ENCODE data around the gene COL5A1.

Gene COL5A1

DNA sequence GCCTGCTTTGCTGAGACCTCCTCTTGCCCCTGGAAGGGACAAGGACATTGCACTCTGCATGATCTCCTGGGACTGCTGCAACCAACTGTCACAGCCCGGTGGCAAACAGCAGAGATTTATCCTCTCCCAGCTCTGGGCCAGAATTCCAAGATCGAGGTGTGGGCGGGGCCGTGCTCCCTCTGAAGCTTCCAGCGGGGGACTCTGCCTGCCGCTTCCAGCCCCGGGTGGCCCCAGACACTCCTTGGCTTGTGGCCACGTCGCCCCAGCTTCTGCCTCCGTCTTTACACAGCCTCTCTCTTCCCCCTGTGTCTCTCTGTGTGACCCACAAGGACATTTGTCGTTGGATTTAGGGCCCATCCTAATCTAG, 67.1 kb downstream of the COL5A1 start:
- Histone ChIP-seq H3K4me1 (ENCODE audit: insufficient read depth, low read length, severe bottlenecking) (no peaks in the 10 kb centered on the region), H3K9ac (ENCODE audit: low read length) (no peak overlapping the region), H3K4me2 (ENCODE audit: low read length) (no peak overlapping the region), H3K9me3 (ENCODE audit: low read length) (no peaks in the 10 kb centered on the region), H3K27ac (ENCODE audit: low read depth, low read length, poor library complexity, severe bottlenecking) (no peak overlapping the region), H3K27me3 (ENCODE audit: insufficient read depth, low read length) (no peaks in the 10 kb centered on the region), H3K9me2 (ENCODE audit: low read depth, low read length) (no peaks in the 10 kb centered on the region), H3K79me2 (ENCODE audit: insufficient read depth, low read length) (no peaks in the 10 kb centered on the region), H3K4me3 (ENCODE audit: low read depth, low read length, poor library complexity, severe bottlenecking) (no peak overlapping the region), H4K20me1 (ENCODE audit: insufficient read depth, low read length) (no peaks in the 10 kb centered on the region), H2AFZ (ENCODE audit: low read length) (no peak overlapping the region), H3F3A (ENCODE audit: insufficient read depth, low read length) (no peaks in the 10 kb centered on the region), H3K36me3 (ENCODE audit: insufficient read depth, low read length) (no peaks in the 10 kb centered on the region)
- no peak for TF ChIP-seq EZH2 (IDR thresholded peaks at IDR 0.05; ENCODE audit: borderline replicate concordance, low read length)
- TF ChIP-seq, protein P1, sequence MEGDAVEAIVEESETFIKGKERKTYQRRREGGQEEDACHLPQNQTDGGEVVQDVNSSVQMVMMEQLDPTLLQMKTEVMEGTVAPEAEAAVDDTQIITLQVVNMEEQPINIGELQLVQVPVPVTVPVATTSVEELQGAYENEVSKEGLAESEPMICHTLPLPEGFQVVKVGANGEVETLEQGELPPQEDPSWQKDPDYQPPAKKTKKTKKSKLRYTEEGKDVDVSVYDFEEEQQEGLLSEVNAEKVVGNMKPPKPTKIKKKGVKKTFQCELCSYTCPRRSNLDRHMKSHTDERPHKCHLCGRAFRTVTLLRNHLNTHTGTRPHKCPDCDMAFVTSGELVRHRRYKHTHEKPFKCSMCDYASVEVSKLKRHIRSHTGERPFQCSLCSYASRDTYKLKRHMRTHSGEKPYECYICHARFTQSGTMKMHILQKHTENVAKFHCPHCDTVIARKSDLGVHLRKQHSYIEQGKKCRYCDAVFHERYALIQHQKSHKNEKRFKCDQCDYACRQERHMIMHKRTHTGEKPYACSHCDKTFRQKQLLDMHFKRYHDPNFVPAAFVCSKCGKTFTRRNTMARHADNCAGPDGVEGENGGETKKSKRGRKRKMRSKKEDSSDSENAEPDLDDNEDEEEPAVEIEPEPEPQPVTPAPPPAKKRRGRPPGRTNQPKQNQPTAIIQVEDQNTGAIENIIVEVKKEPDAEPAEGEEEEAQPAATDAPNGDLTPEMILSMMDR (IDR thresholded peaks at IDR 0.05; ENCODE audit: low read length), result no peak

DNA sequence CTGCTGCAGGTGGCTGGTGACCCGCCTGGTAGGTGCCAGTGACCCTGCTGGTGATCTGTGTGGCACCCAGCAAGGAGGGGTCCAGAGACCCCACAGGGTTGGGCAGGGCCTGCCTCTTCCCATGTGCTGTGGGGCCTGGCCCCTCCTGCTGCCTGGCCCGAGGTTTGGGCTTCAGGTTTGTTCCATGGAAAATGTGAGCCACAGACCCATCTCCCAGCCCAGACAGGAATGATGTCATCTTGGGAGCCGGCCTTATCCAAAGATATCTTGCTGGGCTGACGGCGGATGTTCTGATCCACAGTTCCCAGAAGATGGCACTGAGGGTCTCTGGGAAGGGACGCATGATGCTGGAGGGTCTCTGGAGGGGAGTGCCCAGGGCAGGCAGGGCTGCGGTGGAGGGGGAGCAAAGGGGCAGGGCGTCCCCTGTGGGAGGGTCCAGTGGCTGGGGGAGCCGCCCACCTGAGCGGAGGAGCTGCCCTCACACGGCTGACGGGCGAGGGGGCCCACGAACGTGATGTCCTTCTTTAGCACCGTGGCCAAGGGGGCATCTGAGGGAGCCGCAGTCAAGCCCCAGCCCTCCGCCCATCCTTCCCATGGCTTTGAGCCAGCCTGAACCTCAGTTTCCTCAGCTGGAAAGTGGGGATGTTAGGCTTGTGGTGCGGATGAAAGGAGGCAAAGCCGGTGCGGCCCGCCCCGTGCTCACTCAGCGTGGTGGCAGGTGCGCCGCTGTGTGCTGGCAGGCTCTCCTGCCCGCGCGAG, 68.1 kb downstream of the COL5A1 start:
- Histone ChIP-seq H3F3A (ENCODE audit: insufficient read depth, low read length) (no peaks in the 10 kb centered on the region), H3K4me3 (ENCODE audit: low read depth, low read length, poor library complexity, severe bottlenecking) (no peak overlapping the region), H3K36me3 (ENCODE audit: insufficient read depth, low read length) (no peaks in the 10 kb centered on the region), H3K9ac (ENCODE audit: low read length) (no peak overlapping the region), H4K20me1 (ENCODE audit: insufficient read depth, low read length) (no peaks in the 10 kb centered on the region), H3K4me1 (ENCODE audit: insufficient read depth, low read length, severe bottlenecking) (no peaks in the 10 kb centered on the region), H3K4me2 (ENCODE audit: low read length) (no peak overlapping the region), H3K9me3 (ENCODE audit: low read length) (no peaks in the 10 kb centered on the region), H2AFZ (ENCODE audit: low read length) (no peak overlapping the region), H3K79me2 (ENCODE audit: insufficient read depth, low read length) (no peaks in the 10 kb centered on the region), H3K9me2 (ENCODE audit: low read depth, low read length) (no peaks in the 10 kb centered on the region), H3K27me3 (ENCODE audit: insufficient read depth, low read length) (no peaks in the 10 kb centered on the region), H3K27ac (ENCODE audit: low read depth, low read length, poor library complexity, severe bottlenecking) (no peak overlapping the region)
- TF ChIP-seq, protein P1 (IDR thresholded peaks at IDR 0.05; ENCODE audit: low read length), result no peak
- TF ChIP-seq EZH2 (IDR thresholded peaks at IDR 0.05; ENCODE audit: borderline replicate concordance, low read length), result no peak

DNA sequence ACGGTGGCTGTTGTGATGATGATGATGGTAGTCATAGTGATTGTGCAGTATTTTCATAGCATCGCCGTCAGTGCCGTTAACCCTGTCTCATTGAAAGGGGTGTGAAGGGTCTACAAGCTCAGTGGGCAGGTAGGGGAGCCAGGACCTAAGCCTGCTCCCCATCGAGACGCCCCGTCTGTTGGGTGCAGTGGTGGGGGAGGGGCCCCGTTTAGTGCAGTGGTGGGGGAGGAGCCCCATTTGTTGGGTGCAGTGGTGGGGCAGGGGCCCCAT, 68.6 kb downstream of the COL5A1 start:
- H4K20me1 ChIP-seq (ENCODE audit: insufficient read depth, low read length), result no peaks in the 10 kb centered on the region

More for the DNA sequence above, 68.6 kb downstream of the COL5A1 start:
- Histone ChIP-seq H3K9ac (ENCODE audit: low read length) (no peak overlapping the region), H3K4me3 (ENCODE audit: low read depth, low read length, poor library complexity, severe bottlenecking) (no peak overlapping the region), H3F3A (ENCODE audit: insufficient read depth, low read length) (no peaks in the 10 kb centered on the region), H3K79me2 (ENCODE audit: insufficient read depth, low read length) (no peaks in the 10 kb centered on the region), H3K9me3 (ENCODE audit: low read length) (no peaks in the 10 kb centered on the region), H3K9me2 (ENCODE audit: low read depth, low read length) (no peaks in the 10 kb centered on the region), H3K4me1 (ENCODE audit: insufficient read depth, low read length, severe bottlenecking) (no peaks in the 10 kb centered on the region), H2AFZ (ENCODE audit: low read length) (no peak overlapping the region), H3K4me2 (ENCODE audit: low read length) (no peak overlapping the region), H3K27ac (ENCODE audit: low read depth, low read length, poor library complexity, severe bottlenecking) (no peak overlapping the region), H3K36me3 (ENCODE audit: insufficient read depth, low read length) (no peaks in the 10 kb centered on the region), H3K27me3 (ENCODE audit: insufficient read depth, low read length) (no peaks in the 10 kb centered on the region)
- TF ChIP-seq, protein P1 (IDR thresholded peaks at IDR 0.05; ENCODE audit: low read length), result no peak
- no peak for TF ChIP-seq EZH2 (IDR thresholded peaks at IDR 0.05; ENCODE audit: borderline replicate concordance, low read length)

Measured in OCI-LY1 (cell line).